Naive thymus-derived CD4-positive, alpha-beta T cell (primary cell): ENCODE data around the gene EGFL7. TPM values are rescaled to one million over a fixed set of nuclear protein-coding genes. Genes with fewer than 3 reads are reported as not detected.

ENCODE experiments used
- ATAC-seq: fragments of 150-1000 bp; cut with Tn5 transposase; 2 replicates; pipeline ENCODE4 v1.10.0; 2021; ENCODE audit warnings: mild to moderate bottlenecking, moderate library complexity
- CTCF ChIA-PET: fragments of 350-600 bp; sonication (Branson Sonifier 250); formaldehyde crosslinking; loops from one replicate; lab custom pipeline; 2021; ENCODE audit warnings: antibody characterized with exemption; lab: Charles Lee
- POLR2A ChIA-PET: fragments of 350-600 bp; sonication (Branson Sonifier 250); formaldehyde crosslinking; loops from one replicate; lab custom pipeline; 2021; ENCODE audit warnings: antibody characterized with exemption, inconsistent platforms; lab: Charles Lee
- DNase-seq, 9 donors: peaks; one replicate each; pipeline versions ENCODE4 v3.0.0 to v3.0.0-alpha.2; 2020 to 2022; ENCODE audit warnings: mixed read lengths in 1 of 9
- H3K27ac ChIP-seq: one replicate; pipeline ENCODE4 v1.7.0; 2013; ENCODE audit warnings: mild to moderate bottlenecking, low read depth, low read length, moderate library complexity
- H3K27me3 ChIP-seq, 2 donors: one replicate each; pipeline ENCODE4 v1.7.0; 2013; ENCODE audit warnings: low read length in 2 of 2, mild to moderate bottlenecking in 2 of 2, moderate library complexity in 2 of 2; ENCODE audit not compliant: control insufficient read depth in 2 of 2, insufficient read depth in 2 of 2
- H3K36me3 ChIP-seq, 3 experiments: 1 replicate in 2 of 3; 2 replicates in 1 of 3; pipeline ENCODE4 v1.7.0; 2013; ENCODE audit warnings: low read length in 3 of 3, mild to moderate bottlenecking in 3 of 3, moderate library complexity in 1 of 3; ENCODE audit not compliant: insufficient read depth in 3 of 3, control insufficient read depth in 2 of 3
- H3K4me1 ChIP-seq, 2 donors: one replicate each; pipeline ENCODE4 v1.7.0; 2013; ENCODE audit warnings: low read length in 2 of 2, mild to moderate bottlenecking in 2 of 2, moderate library complexity in 1 of 2; ENCODE audit not compliant: control insufficient read depth in 2 of 2, insufficient read depth in 2 of 2
- H3K4me3 ChIP-seq: 2 replicates; pipeline ENCODE4 v1.7.0; 2013; ENCODE audit warnings: mild to moderate bottlenecking, low read length
- H3K9me3 ChIP-seq, 3 experiments: 1 replicate in 2 of 3; 2 replicates in 1 of 3; pipeline ENCODE4 v1.7.0; 2013; ENCODE audit warnings: low read length in 3 of 3; ENCODE audit not compliant: control insufficient read depth in 2 of 3
- H3K27ac Mint-ChIP-seq, 9 donors: one replicate each; pipeline ENCODE4 v1.8.0; 2020 to 2022; ENCODE audit warnings: mixed read lengths in 9 of 9, mild to moderate bottlenecking in 8 of 9, moderate library complexity in 5 of 9, inconsistent platforms in 2 of 9
- H3K27me3 Mint-ChIP-seq, 5 donors: one replicate each; pipeline ENCODE4 v1.8.0; 2021 to 2022; ENCODE audit warnings: mixed read lengths in 5 of 5, mild to moderate bottlenecking in 1 of 5
- H3K36me3 Mint-ChIP-seq, 5 donors: one replicate each; pipeline ENCODE4 v1.8.0; 2020 to 2022; ENCODE audit warnings: mixed read lengths in 5 of 5, mild to moderate bottlenecking in 3 of 5, inconsistent platforms in 1 of 5
- H3K4me1 Mint-ChIP-seq, 7 donors: one replicate each; pipeline ENCODE4 v1.8.0; 2020 to 2022; ENCODE audit warnings: mixed read lengths in 7 of 7, mild to moderate bottlenecking in 3 of 7, inconsistent platforms in 1 of 7
- H3K4me3 Mint-ChIP-seq, 10 donors: one replicate each; pipeline ENCODE4 v1.8.0; 2020 to 2022; ENCODE audit warnings: mild to moderate bottlenecking in 10 of 10, mixed read lengths in 10 of 10, moderate library complexity in 6 of 10, inconsistent platforms in 2 of 10
- H3K9me3 Mint-ChIP-seq, 11 donors: one replicate each; pipeline ENCODE4 v1.8.0; 2020 to 2022; ENCODE audit warnings: mixed read lengths in 11 of 11, mild to moderate bottlenecking in 4 of 11, inconsistent platforms in 1 of 11, moderate library complexity in 1 of 11
- intact Hi-C, 2 donors: fragments of 100-400 bp; cut with micrococcal nuclease; formaldehyde crosslinking; loops; one replicate each; pipeline ENCODE4 v1.15.1; 2023
- polyA plus RNA-seq, 2 donors: library from polyadenylated mRNA; unstranded; fragments of 300-500 nt; fragmentation: Illumina TruSeq; gene quantifications; one replicate each; pipeline ENCODE4 v1.2.3, GENCODE V29; 2021
- total RNA-seq, 6 experiments: library from RNA in 5 of 6; stranded (reverse) in 5 of 6; gene quantifications; 1 replicate in 5 of 6; 2 replicates in 1 of 6; pipeline ENCODE4 v1.2.3 and lab custom pipeline; 2021 to 2026

Gene EGFL7
- total and polyA plus RNA-seq, 7 experiments from 2014 or later, result 0.56 to 2.3 (median 0.97) TPM; not detected in 4

DNA sequence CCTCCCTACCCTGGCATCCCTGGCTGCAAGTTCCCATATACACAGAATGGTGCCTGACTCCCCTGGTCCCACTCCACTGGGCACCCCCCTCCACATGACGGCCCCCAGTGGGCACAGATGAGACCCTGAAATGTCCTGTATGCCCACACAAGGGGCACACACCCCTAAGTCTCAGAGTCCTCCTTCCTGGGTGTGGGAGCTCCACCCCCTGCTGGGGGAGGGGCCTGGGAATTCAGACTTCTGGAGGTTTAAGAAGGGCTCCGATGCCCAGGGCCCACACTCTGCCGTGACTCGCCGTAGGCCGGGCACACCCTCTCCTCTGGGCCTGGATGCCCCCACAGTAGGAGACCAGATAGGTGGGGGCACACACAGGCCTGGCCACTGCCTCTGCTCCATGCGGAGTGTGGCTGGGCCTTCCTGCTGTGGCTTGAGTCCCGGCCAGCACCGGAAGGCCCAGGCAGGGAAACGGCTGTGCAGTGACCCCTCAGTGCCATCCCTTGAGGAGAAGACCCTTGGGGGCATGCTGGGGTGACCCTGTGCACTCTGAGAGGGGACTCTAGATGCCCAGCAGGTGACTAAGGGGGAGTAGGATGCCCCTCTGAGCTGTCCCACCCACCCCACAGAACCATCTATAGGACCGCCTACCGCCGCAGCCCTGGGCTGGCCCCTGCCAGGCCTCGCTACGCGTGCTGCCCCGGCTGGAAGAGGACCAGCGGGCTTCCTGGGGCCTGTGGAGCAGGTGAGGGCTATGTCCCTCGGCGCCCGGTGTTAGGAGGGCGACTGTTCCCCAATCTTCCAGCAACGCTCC lies 6.5 kb downstream of the EGFL7 start:
- Mint-ChIP-seq H3K27ac (peak overlapping the region in 1 of 9 donors; percentile 19), H3K4me1 (peaks cover 0 to 6% (median 0%) of the 10 kb centered on the region in 7 donors), H3K9me3 (no peaks in the 10 kb centered on the region), H3K27me3 (peaks cover 0 to 14% (median 8%) of the 10 kb centered on the region in 5 donors), H3K4me3 (peak overlapping the region in 2 of 10 donors; percentile 31 to 63), H3K36me3 (no peaks in the 10 kb centered on the region)
- ChIA-PET CTCF (no interaction called here), POLR2A (interaction anchor here (1.5 kb wide), 1 partner anchor 58 kb away, joined by 7 read pairs; no protein-coding TSS in a partner anchor)
- no peak overlapping the region for H3K4me3 ChIP-seq
- ATAC-seq (no peak), DNase-seq (no peak)
- no peaks in the 10 kb centered on the region for H3K9me3 ChIP-seq
- H3K27me3 ChIP-seq, result peaks cover 5% of the 10 kb centered on the region in 2 donors
- no peak overlapping the region for H3K27ac ChIP-seq
- intact Hi-C loops, result no loop called here
- no peaks in the 10 kb centered on the region for H3K36me3 ChIP-seq
- H3K4me1 ChIP-seq, result peaks cover 0 to 4% of the 10 kb centered on the region in 2 donors

DNA sequence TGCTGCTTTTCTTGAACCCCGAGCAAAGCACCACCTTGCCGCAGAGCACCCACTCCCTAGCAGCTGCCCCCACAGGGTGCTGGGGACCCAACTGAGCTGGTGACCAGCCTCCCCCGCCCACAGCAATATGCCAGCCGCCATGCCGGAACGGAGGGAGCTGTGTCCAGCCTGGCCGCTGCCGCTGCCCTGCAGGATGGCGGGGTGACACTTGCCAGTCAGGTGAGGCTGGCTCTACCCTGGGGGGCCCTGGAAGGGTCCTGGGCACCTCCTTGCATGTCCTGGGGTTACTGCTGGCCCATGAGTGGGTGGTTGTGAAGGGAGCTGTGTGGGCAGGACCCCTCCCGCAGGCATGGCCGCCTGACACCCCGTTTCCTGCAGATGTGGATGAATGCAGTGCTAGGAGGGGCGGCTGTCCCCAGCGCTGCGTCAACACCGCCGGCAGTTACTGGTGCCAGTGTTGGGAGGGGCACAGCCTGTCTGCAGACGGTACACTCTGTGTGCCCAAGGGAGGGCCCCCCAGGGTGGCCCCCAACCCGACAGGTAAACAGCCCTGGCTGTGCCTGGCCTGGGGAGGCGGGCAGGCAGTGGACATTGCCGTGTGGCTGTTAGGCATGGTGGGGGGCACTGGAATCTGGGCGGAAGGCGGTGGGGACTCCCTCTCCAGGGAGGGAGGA lies 7.2 kb downstream of the EGFL7 start:
- Histone ChIP-seq H3K4me3 (no peak overlapping the region), H3K27me3 (peaks cover 2 to 4% of the 10 kb centered on the region in 2 donors), H3K27ac (no peak overlapping the region), H3K9me3 (no peaks in the 10 kb centered on the region), H3K36me3 (no peaks in the 10 kb centered on the region), H3K4me1 (peaks cover 0 to 3% of the 10 kb centered on the region in 2 donors)
- H3K4me3 Mint-ChIP-seq, result no peak overlapping the region
- no peak overlapping the region for H3K27ac Mint-ChIP-seq
- H3K27me3 Mint-ChIP-seq, result peaks cover 0 to 12% (median 4%) of the 10 kb centered on the region in 5 donors
- no peaks in the 10 kb centered on the region for H3K9me3 Mint-ChIP-seq
- DNase-seq (no peak), ATAC-seq (no peak)
- intact Hi-C loops, result no loop called here
- no peaks in the 10 kb centered on the region for H3K36me3 Mint-ChIP-seq
- H3K4me1 Mint-ChIP-seq, result peaks cover 0 to 6% (median 0%) of the 10 kb centered on the region in 7 donors
- POLR2A ChIA-PET, result interaction anchor here (1.5 kb wide), 1 partner anchor 58 kb away, joined by 7 read pairs; no protein-coding TSS in a partner anchor
- CTCF ChIA-PET, result no interaction called here

DNA sequence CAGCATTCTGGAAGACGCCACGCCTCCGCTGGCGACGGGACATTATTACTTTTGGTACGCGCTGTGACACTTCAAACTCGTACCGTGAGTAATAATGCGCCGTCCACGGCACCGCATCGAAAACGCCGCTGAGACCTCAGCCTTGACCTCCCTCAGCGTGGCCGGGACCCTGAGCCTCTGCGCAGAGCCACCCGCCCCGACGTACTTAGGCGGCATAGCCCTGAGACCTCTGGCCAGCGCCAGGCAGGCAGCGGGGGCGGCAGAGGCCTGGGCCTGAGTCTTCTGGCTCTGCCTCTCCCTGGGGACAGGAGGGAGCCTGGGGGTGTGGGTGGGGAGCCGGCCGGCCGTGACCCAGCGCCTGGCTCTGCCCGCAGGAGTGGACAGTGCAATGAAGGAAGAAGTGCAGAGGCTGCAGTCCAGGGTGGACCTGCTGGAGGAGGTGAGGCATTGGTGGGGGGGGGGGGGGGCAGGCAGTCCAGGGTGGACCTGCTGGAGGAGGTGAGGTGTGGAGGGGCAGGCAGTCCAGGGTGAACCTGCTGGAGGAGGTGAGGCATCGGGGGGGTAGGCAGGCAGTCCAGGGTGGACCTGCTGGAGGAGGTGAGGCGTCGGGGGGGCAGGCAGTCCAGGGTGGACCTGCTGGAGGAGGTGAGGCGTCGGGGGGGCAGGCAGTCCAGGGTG lies 8.0 kb downstream of the EGFL7 start:
- POLR2A ChIA-PET, result no interaction called here
- no peak overlapping the region for H3K4me3 Mint-ChIP-seq

DNA sequence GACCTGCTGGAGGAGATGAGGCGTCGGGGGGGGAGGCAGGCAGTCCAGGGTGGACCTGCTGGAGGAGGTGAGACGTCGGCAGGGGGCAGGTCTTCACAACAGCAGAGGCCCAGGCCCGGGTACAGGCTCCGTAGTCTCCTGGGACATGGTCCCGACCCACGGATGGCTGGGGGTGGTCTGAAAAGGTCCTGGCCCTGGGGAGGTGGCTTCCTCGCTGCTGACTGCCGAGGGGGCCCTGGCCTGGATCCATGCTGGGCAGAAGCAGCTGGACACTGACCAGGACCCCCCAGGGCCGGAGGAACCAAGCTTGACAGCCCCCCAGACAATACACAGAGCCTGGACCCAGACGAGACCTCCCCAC lies 8.5 kb downstream of the EGFL7 start:
- no peak overlapping the region for H3K27ac ChIP-seq
- POLR2A ChIA-PET, result no interaction called here
- no peaks in the 10 kb centered on the region for H3K9me3 Mint-ChIP-seq
- no peaks in the 10 kb centered on the region for H3K27me3 ChIP-seq
- intact Hi-C loops, result loop anchor here in 1 of 2 donors (1.0 kb wide), 2 partner anchors 57 to 186 kb away; no protein-coding TSS in a partner anchor
- H3K4me1 Mint-ChIP-seq, result peaks cover 0 to 3% (median 0%) of the 10 kb centered on the region in 7 donors
- ATAC-seq (no peak), DNase-seq (no peak)
- H3K9me3 ChIP-seq, result no peaks in the 10 kb centered on the region
- peaks cover 0 to 4% (median 0%) of the 10 kb centered on the region in 3 experiments for H3K36me3 ChIP-seq
- peaks cover 0 to 9% (median 0%) of the 10 kb centered on the region in 5 donors for H3K27me3 Mint-ChIP-seq
- CTCF ChIA-PET, result interaction anchor here (1.0 kb wide), 1 partner anchor 58 kb away, joined by 3 read pairs; no protein-coding TSS in a partner anchor
- H3K4me3 Mint-ChIP-seq, result no peak overlapping the region
- no peaks in the 10 kb centered on the region for H3K36me3 Mint-ChIP-seq
- H3K27ac Mint-ChIP-seq, result no peak overlapping the region
- no peaks in the 10 kb centered on the region for H3K4me1 ChIP-seq
- no peak overlapping the region for H3K4me3 ChIP-seq

More for the DNA sequence above, 8.0 kb downstream of the EGFL7 start:
- Mint-ChIP-seq H3K27ac (no peak overlapping the region), H3K4me1 (peaks cover 0 to 3% (median 0%) of the 10 kb centered on the region in 7 donors), H3K36me3 (no peaks in the 10 kb centered on the region), H3K9me3 (no peaks in the 10 kb centered on the region), H3K27me3 (peaks cover 0 to 9% (median 0%) of the 10 kb centered on the region in 5 donors)
- intact Hi-C loops, result loop anchor here in 1 of 2 donors (1.0 kb wide), 2 partner anchors 58 to 185 kb away; no protein-coding TSS in a partner anchor
- Histone ChIP-seq H3K36me3 (no peaks in the 10 kb centered on the region), H3K9me3 (no peaks in the 10 kb centered on the region), H3K4me1 (no peaks in the 10 kb centered on the region), H3K27me3 (no peaks in the 10 kb centered on the region), H3K4me3 (no peak overlapping the region), H3K27ac (no peak overlapping the region)
- ATAC-seq, result no peak
- no peak for DNase-seq
- CTCF ChIA-PET, result no interaction called here

DNA sequence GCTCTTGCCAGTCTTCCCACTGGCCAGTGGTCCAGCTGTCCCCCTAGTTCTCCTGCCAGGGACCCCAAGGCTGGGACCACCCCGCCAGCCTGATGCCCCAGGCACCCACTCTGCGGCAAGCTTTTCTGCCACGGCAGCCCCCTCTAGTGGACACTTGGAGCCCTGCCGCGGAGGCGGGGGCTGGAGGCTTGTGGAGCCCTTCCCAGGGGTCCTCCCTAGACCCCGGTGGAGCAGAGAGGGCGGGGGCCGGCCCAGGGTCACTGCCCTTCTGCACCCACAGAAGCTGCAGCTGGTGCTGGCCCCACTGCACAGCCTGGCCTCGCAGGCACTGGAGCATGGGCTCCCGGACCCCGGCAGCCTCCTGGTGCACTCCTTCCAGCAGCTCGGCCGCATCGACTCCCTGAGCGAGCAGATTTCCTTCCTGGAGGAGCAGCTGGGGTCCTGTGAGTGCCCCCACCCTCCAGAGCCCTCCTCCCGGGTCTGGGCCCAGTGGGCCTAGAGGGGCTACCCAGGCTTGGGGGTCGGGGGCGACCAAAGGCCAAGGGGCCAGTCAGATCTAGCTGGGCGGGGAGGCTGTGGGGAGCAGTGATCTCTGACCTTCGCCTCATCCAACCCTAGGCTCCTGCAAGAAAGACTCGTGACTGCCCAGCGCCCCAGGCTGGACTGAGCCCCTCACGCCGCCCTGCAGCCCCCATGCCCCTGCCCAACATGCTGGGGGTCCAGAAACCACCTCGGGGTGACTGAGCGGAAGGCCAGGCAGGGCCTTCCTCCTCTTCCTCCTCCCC lies 9.1 kb downstream of the EGFL7 start:
- no peak overlapping the region for H3K27ac Mint-ChIP-seq
- H3K4me3 Mint-ChIP-seq, result no peak overlapping the region
- Histone ChIP-seq H3K4me3 (no peak overlapping the region), H3K9me3 (no peaks in the 10 kb centered on the region), H3K36me3 (peaks cover 0 to 8% (median 0%) of the 10 kb centered on the region in 3 experiments), H3K27ac (no peak overlapping the region), H3K27me3 (no peaks in the 10 kb centered on the region), H3K4me1 (no peaks in the 10 kb centered on the region)
- DNase-seq (peak in 4 of 9 donors; percentile 31 to 57 (median 42)), ATAC-seq (peak; percentile 55)
- no peaks in the 10 kb centered on the region for H3K9me3 Mint-ChIP-seq
- H3K27me3 Mint-ChIP-seq, result peaks cover 0 to 4% (median 0%) of the 10 kb centered on the region in 5 donors
- POLR2A ChIA-PET, result no interaction called here
- H3K4me1 Mint-ChIP-seq, result no peaks in the 10 kb centered on the region
- CTCF ChIA-PET, result interaction anchor here (1.0 kb wide), 1 partner anchor 58 kb away, joined by 3 read pairs; no protein-coding TSS in a partner anchor
- intact Hi-C loops, result loop anchor here in 1 of 2 donors (1.0 kb wide), 2 partner anchors 56 to 187 kb away; no protein-coding TSS in a partner anchor
- no peaks in the 10 kb centered on the region for H3K36me3 Mint-ChIP-seq
